Thoracic aorta (tissue), 2 donors: ENCODE data around the gene PARVA. TPM values are rescaled to one million over a fixed set of nuclear protein-coding genes. Genes with fewer than 3 reads are reported as not detected.

Experiments used
- ATAC-seq: fragments of 150-250 bp; one replicate; pipeline ENCODE4 v1.8.0; 2017; ENCODE audit warnings: low read depth; ENCODE audit not compliant: insufficient number of reproducible peaks, low FRiP score
- DNase-seq: peaks from one replicate; pipeline ENCODE4 v3.0.0-alpha.2; 2020; ENCODE audit warnings: low spot score
- H3K27ac ChIP-seq, 2 donors: fragments of 200-600 bp; sonication (generic); 1 replicate in 1 of 2; 2 replicates in 1 of 2; pipeline ENCODE4 v1.5.1; 2016; ENCODE audit warnings: mild to moderate bottlenecking in 2 of 2, moderate library complexity in 2 of 2
- H3K27me3 ChIP-seq: fragments of 200-600 bp; sonication (generic); replicated peaks from 2 replicates; pipeline ENCODE4 v1.6.0; 2016; ENCODE audit warnings: mild to moderate bottlenecking; ENCODE audit not compliant: insufficient read depth
- H3K36me3 ChIP-seq: fragments of 200-600 bp; sonication (generic); one replicate; pipeline ENCODE4 v1.5.1; 2016
- H3K4me1 ChIP-seq, 2 donors: fragments of 200-600 bp; sonication (generic); 1 replicate in 1 of 2; 2 replicates in 1 of 2; pipeline versions ENCODE4 v1.5.1 to v1.6.0; 2016; ENCODE audit warnings: low read depth in 2 of 2, mild to moderate bottlenecking in 1 of 2; ENCODE audit not compliant: control insufficient read depth in 1 of 2
- H3K4me3 ChIP-seq: fragments of 200-600 bp; sonication (generic); 2 replicates; pipeline ENCODE4 v1.5.1; 2016; ENCODE audit warnings: mild to moderate bottlenecking
- H3K9me3 ChIP-seq: fragments of 200-600 bp; sonication (generic); 2 replicates; pipeline ENCODE4 v1.5.1; 2016
- total RNA-seq, 2 donors: library from RNA; depleted of rRNA; stranded (reverse); fragments of >200 nt; gene quantifications; one replicate each; pipeline versions ENCODE4 v1.1.0 to v1.2.3, GENCODE V29; 2016
- TF ChIP-seq, protein P1 (sequence below): fragments of 200-600 bp; sonication (generic); IDR thresholded peaks from one replicate; pipeline ENCODE4 v1.5.1; 2019; ENCODE audit warnings: antibody characterized with exemption

PARVA gene, protein sequence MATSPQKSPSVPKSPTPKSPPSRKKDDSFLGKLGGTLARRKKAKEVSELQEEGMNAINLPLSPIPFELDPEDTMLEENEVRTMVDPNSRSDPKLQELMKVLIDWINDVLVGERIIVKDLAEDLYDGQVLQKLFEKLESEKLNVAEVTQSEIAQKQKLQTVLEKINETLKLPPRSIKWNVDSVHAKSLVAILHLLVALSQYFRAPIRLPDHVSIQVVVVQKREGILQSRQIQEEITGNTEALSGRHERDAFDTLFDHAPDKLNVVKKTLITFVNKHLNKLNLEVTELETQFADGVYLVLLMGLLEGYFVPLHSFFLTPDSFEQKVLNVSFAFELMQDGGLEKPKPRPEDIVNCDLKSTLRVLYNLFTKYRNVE
- 10 to 100 TPM; 96.7 to 99.7 TPM for total RNA-seq

DNA sequence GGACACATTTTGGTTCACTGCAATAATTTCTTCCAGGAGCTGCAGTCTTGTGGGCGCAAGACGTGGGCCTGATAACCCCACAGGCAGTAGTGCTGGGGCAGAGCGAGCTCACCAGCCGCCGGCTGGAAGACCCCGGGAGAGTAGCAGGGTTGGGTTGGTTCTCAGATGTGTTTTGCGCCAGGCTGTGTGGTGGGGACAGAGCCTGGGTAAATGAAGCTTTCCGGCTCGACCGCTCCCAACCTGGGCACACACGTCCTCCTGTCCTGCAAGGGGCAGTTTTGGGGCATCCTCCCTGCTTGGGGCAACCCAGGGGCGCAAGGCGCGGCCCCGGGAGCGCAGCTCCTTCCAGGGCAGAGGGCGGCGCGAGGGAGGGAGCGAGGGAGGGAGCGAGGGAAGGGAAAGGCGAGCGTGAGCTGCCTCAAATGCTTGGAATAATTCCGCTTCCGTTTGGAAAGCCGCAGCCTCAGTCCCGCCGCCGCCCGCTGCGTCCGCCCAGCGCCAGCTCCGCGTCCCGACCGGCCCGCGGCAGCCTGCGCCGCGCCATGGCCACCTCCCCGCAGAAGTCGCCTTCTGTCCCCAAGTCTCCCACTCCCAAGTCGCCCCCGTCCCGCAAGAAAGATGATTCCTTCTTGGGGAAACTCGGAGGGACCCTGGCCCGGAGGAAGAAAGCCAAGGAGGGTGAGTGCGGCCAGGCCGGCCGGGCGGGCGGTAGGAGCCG is at the start of gene PARVA:
Gene PARVA, plus strand, starts transcription at position 466 of the 718 bp plus-strand sequence. Its CDS starts 77 bp downstream, at position 543.
- Histone ChIP-seq H3K27me3 (no peaks in the 10 kb centered on the region), H3K27ac (peak within 1 kb of the TSS; percentile 97 to 98), H3K36me3 (no peaks in the 10 kb centered on the region), H3K4me1 (peaks cover 17 to 32% of the 10 kb centered on the region in 2 donors), H3K9me3 (no peaks in the 10 kb centered on the region), H3K4me3 (peak within 1 kb of the TSS; percentile 84)
- DNase-seq (no peak), ATAC-seq (peak; percentile 87)
- TF ChIP-seq, protein P1, sequence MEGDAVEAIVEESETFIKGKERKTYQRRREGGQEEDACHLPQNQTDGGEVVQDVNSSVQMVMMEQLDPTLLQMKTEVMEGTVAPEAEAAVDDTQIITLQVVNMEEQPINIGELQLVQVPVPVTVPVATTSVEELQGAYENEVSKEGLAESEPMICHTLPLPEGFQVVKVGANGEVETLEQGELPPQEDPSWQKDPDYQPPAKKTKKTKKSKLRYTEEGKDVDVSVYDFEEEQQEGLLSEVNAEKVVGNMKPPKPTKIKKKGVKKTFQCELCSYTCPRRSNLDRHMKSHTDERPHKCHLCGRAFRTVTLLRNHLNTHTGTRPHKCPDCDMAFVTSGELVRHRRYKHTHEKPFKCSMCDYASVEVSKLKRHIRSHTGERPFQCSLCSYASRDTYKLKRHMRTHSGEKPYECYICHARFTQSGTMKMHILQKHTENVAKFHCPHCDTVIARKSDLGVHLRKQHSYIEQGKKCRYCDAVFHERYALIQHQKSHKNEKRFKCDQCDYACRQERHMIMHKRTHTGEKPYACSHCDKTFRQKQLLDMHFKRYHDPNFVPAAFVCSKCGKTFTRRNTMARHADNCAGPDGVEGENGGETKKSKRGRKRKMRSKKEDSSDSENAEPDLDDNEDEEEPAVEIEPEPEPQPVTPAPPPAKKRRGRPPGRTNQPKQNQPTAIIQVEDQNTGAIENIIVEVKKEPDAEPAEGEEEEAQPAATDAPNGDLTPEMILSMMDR = peak; percentile 33

DNA sequence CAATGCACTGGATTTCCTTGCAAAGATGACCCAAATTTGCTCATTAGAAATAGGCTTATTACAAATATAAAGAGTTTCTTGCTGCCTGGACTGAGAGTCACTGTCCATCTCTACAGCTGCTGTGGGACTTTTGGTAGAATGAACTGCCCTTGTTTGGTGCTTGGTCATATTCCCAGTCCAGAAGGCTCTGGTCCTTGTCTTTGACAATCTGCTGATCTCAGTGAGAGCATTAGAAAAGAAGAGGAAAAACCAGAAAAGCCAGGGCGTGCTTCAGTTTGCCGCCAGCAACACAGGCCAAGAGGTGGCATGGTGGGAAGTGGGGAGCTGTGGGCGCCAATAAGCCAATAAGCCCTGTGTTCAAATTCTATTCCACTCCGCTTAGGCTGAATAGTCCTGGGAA is 48.2 kb upstream of the PARVA start:
- Histone ChIP-seq H3K4me1 (peaks cover 0 to 7% of the 10 kb centered on the region in 2 donors), H3K4me3 (no peak overlapping the region), H3K9me3 (no peaks in the 10 kb centered on the region), H3K27me3 (no peaks in the 10 kb centered on the region), H3K27ac (no peak overlapping the region), H3K36me3 (peaks cover 13% of the 10 kb centered on the region)
- DNase-seq (no peak), ATAC-seq (no peak)
- TF ChIP-seq, protein P1 = no peak

DNA sequence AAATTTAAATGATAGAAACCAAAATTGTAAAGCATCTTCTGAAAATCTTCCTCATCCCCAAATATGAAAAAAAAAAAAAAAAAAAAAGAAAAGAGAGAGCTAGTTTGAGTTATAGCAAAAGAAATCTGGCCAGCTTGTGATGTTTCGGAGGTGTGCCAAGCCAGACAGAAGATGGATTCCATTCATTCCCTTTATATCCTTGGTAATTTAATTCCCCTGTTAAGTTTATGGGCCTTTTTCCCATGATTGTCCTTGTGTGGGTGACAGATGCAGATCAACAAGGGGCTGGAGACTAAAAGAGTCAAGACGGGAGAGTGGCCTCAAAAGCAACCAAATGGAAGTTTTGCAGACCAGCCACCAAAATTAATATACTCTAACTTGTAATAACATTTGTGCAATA is 47.6 kb upstream of the PARVA start:
- Histone ChIP-seq H3K36me3 (peaks cover 7% of the 10 kb centered on the region), H3K9me3 (no peaks in the 10 kb centered on the region), H3K4me3 (no peak overlapping the region), H3K27ac (no peak overlapping the region), H3K27me3 (no peaks in the 10 kb centered on the region), H3K4me1 (peaks cover 0 to 7% of the 10 kb centered on the region in 2 donors)
- DNase-seq (no peak), ATAC-seq (no peak)
- TF ChIP-seq, protein P1 = no peak

DNA sequence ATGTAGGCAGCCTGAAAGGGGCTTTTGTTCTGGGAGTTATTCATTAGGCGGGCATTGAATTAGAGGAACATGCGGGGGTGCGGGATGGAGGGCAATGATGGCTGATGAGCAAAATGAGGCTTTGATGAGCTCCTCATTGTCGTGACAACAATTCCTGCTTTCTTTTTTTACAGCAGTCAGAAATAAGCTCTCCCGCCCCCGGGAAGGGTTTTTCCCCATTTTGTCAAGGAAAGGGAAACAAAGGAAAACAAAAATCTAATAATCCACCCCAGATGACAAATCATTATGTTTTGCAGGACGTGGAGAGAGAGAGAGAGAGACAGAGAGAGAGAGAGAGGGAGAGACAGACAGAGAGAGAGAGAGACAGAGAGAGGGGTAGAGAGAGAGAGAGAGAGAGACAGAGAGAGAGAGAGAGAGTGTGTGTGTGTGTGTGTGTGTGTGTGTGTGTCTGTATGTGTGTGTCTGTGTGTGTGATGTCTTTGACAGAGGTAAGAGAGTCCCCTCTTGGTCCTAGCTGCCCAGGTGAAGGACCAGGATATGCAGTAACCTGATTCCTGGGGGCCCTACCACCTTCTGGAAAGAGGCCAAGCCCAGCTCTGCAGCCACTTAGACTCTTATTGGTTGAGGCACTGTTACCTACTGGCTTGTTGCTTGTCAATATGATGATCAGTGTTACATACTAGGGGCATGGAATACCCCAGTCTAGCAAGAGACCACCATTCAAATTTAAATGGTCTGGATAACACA is 46.7 kb upstream of the PARVA start:
- peaks cover 4% of the 10 kb centered on the region for H3K36me3 ChIP-seq
- no peaks in the 10 kb centered on the region for H3K9me3 ChIP-seq
- DNase-seq = no peak
- no peak overlapping the region for H3K27ac ChIP-seq
- ATAC-seq = no peak
- TF ChIP-seq, protein P1 = no peak
- peaks cover 0 to 7% of the 10 kb centered on the region in 2 donors for H3K4me1 ChIP-seq
- H3K27me3 ChIP-seq = no peaks in the 10 kb centered on the region
- H3K4me3 ChIP-seq = no peak overlapping the region
